H1 (cell line): ENCODE results near the gene CCL7. TPM values are rescaled to one million over a fixed set of nuclear protein-coding genes. Genes with fewer than 3 reads are reported as not detected.

Source experiments
- CTCF ChIA-PET: fragments of 300-600 bp; sonication (Branson Sonifier 250); formaldehyde crosslinking; loops from one replicate; lab custom pipeline; 2021; ENCODE audit not compliant: partially characterized antibody; lab: Charles Lee
- POLR2A ChIA-PET: fragments of 300-600 bp; sonication (Branson Sonifier 250); formaldehyde crosslinking; loops from one replicate; lab custom pipeline; 2021; ENCODE audit warnings: inconsistent platforms; ENCODE audit not compliant: partially characterized antibody; lab: Charles Lee
- DNase-seq, 2 experiments: peaks; one replicate each; pipeline versions ENCODE4 v3.0.0 to v3.0.0-alpha.2; 2010 to 2022; ENCODE audit warnings: low spot score in 2 of 2, low read depth in 1 of 2, mixed read lengths in 1 of 2
- FAIRE-seq: peaks from 2 replicates; lab custom pipeline; 2011; peaks lifted over from hg19 to GRCh38; lab: Jason Lieb, UNC
- H2AFZ ChIP-seq: 2 replicates; pipeline ENCODE4 v1.8.1; 2012; ENCODE audit warnings: low read length, inconsistent platforms
- H2AK5ac ChIP-seq: 2 replicates; pipeline ENCODE4 v1.6.1; 2013; ENCODE audit warnings: low read depth, low read length
- H2BK120ac ChIP-seq: replicated peaks from 2 replicates; pipeline ENCODE3; 2013; ENCODE audit warnings: low read depth, low read length, inconsistent platforms
- H2BK12ac ChIP-seq: 2 replicates; pipeline ENCODE4 v1.6.1; 2013; ENCODE audit warnings: low read depth, low read length
- H2BK15ac ChIP-seq: 2 replicates; pipeline ENCODE4 v1.6.1; 2013; ENCODE audit warnings: low read length
- H2BK20ac ChIP-seq: 2 replicates; pipeline ENCODE4 v1.6.1; 2013; ENCODE audit warnings: low read length
- H2BK5ac ChIP-seq: 2 replicates; pipeline ENCODE4 v1.6.1; 2013; ENCODE audit warnings: low read depth, low read length
- H3K14ac ChIP-seq: 2 replicates; pipeline ENCODE4 v1.6.1; 2013; ENCODE audit warnings: inconsistent platforms; ENCODE audit not compliant: insufficient read length
- H3K18ac ChIP-seq: 2 replicates; pipeline ENCODE4 v1.6.1; 2013; ENCODE audit warnings: low read length; ENCODE audit errors: extremely low read depth
- H3K23ac ChIP-seq: 2 replicates; pipeline ENCODE4 v1.6.1; 2013; ENCODE audit warnings: inconsistent platforms; ENCODE audit not compliant: insufficient read length
- H3K23me2 ChIP-seq: 2 replicates; pipeline ENCODE4 v1.6.1; 2013; ENCODE audit warnings: low read depth, low read length
- H3K27ac ChIP-seq: 2 replicates; pipeline ENCODE4 v1.6.1; 2011; ENCODE audit warnings: low read depth, low read length, inconsistent platforms
- H3K27me3 ChIP-seq, 4 experiments: replicated peaks in 1 of 4; 1 replicate in 1 of 4; 2 replicates in 3 of 4; pipeline versions ENCODE4 v1.6.1 to v1.8.1; 2011 to 2013; ENCODE audit warnings: low read length in 3 of 4, mild to moderate bottlenecking in 3 of 4, inconsistent platforms in 2 of 4, mixed read lengths in 2 of 4, moderate library complexity in 1 of 4; ENCODE audit not compliant: control insufficient read depth in 3 of 4, insufficient read depth in 3 of 4; ENCODE audit errors: extremely low read depth in 1 of 4
- H3K36me3 ChIP-seq, 4 experiments: 2 replicates each; pipeline versions ENCODE4 v1.6.1 to v1.8.1; 2011 to 2013; ENCODE audit warnings: mild to moderate bottlenecking in 4 of 4, low read length in 3 of 4, moderate library complexity in 2 of 4, control low read depth in 1 of 4, inconsistent platforms in 1 of 4; ENCODE audit not compliant: insufficient read depth in 4 of 4, control insufficient read depth in 2 of 4
- H3K4ac ChIP-seq: replicated peaks from 2 replicates; pipeline ENCODE3; 2013; ENCODE audit warnings: low read length, low read depth, mixed read lengths, inconsistent platforms; ENCODE audit not compliant: insufficient read length
- H3K4me1 ChIP-seq, 4 experiments: replicated peaks in 1 of 4; 1 replicate in 1 of 4; 2 replicates in 3 of 4; pipeline versions ENCODE4 v1.6.1 to v1.8.1; 2011 to 2013; ENCODE audit warnings: low read length in 3 of 4, inconsistent platforms in 2 of 4, mixed read lengths in 1 of 4; ENCODE audit not compliant: insufficient read depth in 4 of 4, control insufficient read depth in 3 of 4
- H3K4me2 ChIP-seq, 2 experiments: 2 replicates each; pipeline versions ENCODE4 v1.6.1 to v1.8.1; 2011 to 2013; ENCODE audit warnings: low read depth in 2 of 2, low read length in 2 of 2, control low read depth in 1 of 2, inconsistent platforms in 1 of 2, mild to moderate bottlenecking in 1 of 2; ENCODE audit not compliant: insufficient read depth in 1 of 2
- H3K4me3 ChIP-seq, 4 experiments: fragments of 200-600, 300-600 bp in 1 of 4; sonication (generic), shearing (Covaris generic), sonication (Bioruptor Twin) in 1 of 4; 2 replicates each; pipeline versions ENCODE4 v1.5.1 to v1.8.1; 2011 to 2016; ENCODE audit warnings: low read length in 4 of 4, low read depth in 3 of 4, control low read depth in 2 of 4, inconsistent platforms in 2 of 4, mild to moderate bottlenecking in 2 of 4, mixed read lengths in 1 of 4, moderate library complexity in 1 of 4; ENCODE audit not compliant: insufficient read depth in 2 of 4; ENCODE audit errors: extremely low read depth in 1 of 4
- H3K56ac ChIP-seq: replicated peaks from 2 replicates; pipeline ENCODE3; 2013; ENCODE audit warnings: low read depth, mild to moderate bottlenecking, mixed read lengths, low read length, inconsistent platforms; ENCODE audit not compliant: insufficient read length
- H3K79me1 ChIP-seq: 2 replicates; pipeline ENCODE4 v1.6.1; 2013; ENCODE audit warnings: low read depth, low read length, control low read depth
- H3K79me2 ChIP-seq, 2 experiments: 2 replicates each; pipeline versions ENCODE4 v1.6.1 to v1.8.1; 2012 to 2013; ENCODE audit warnings: low read length in 2 of 2, mild to moderate bottlenecking in 2 of 2, inconsistent platforms in 1 of 2; ENCODE audit not compliant: insufficient read depth in 2 of 2, control insufficient read depth in 1 of 2
- H3K9ac ChIP-seq, 4 experiments: replicated peaks in 1 of 4; 1 replicate in 1 of 4; 2 replicates in 3 of 4; pipeline versions ENCODE4 v1.6.1 to v1.8.1; 2011 to 2013; ENCODE audit warnings: low read depth in 3 of 4, low read length in 3 of 4, control low read depth in 2 of 4, mild to moderate bottlenecking in 2 of 4, moderate library complexity in 2 of 4, inconsistent platforms in 1 of 4; ENCODE audit errors: extremely low read depth in 1 of 4
- H3K9me3 ChIP-seq, 2 experiments: 2 replicates each; pipeline versions ENCODE4 v1.6.1 to v1.8.1; 2012 to 2013; ENCODE audit warnings: mild to moderate bottlenecking in 2 of 2, moderate library complexity in 2 of 2, control low read depth in 1 of 2, inconsistent platforms in 1 of 2, low read depth in 1 of 2, low read length in 1 of 2, mixed read lengths in 1 of 2; ENCODE audit not compliant: insufficient read depth in 2 of 2
- H4K20me1 ChIP-seq, 2 experiments: replicated peaks in 1 of 2; 2 replicates each; pipeline versions ENCODE3 to v1.8.1; 2011 to 2013; ENCODE audit warnings: inconsistent platforms in 2 of 2, low read length in 2 of 2, mild to moderate bottlenecking in 1 of 2; ENCODE audit not compliant: insufficient read depth in 2 of 2, control insufficient read depth in 1 of 2
- H4K5ac ChIP-seq: 2 replicates; pipeline ENCODE4 v1.6.1; 2013; ENCODE audit warnings: low read length, low read depth, mixed read lengths, inconsistent platforms; ENCODE audit not compliant: insufficient read length
- H4K8ac ChIP-seq: 2 replicates; pipeline ENCODE4 v1.8.0; 2013; ENCODE audit warnings: mild to moderate bottlenecking, moderate library complexity, low read length, inconsistent platforms; ENCODE audit not compliant: insufficient read depth; ENCODE audit errors: extremely low read depth
- H4K91ac ChIP-seq: replicated peaks from 2 replicates; pipeline ENCODE3; 2013; ENCODE audit warnings: low read length, mixed read lengths, inconsistent platforms; ENCODE audit not compliant: insufficient read length
- CEBPB ChIP-seq: IDR thresholded peaks from 2 replicates; pipeline ENCODE4 v1.6.1; 2012; ENCODE audit warnings: low read depth, low read length
- JUND ChIP-seq: IDR thresholded peaks from 2 replicates; pipeline ENCODE4 v1.6.1; 2011; ENCODE audit warnings: mild to moderate bottlenecking, improper control_type of control experiment, low read length
- MAFK ChIP-seq: IDR thresholded peaks from 2 replicates; pipeline ENCODE4 v1.6.1; 2012; ENCODE audit warnings: low read depth, mild to moderate bottlenecking, improper control_type of control experiment, low read length
- POLR2A ChIP-seq, 2 experiments: IDR thresholded peaks; 1 replicate in 1 of 2; 2 replicates in 1 of 2; pipeline ENCODE4 v1.6.1; 2011; ENCODE audit warnings: low read depth in 2 of 2, low read length in 2 of 2, mild to moderate bottlenecking in 2 of 2; ENCODE audit errors: control extremely low read depth in 1 of 2
- POLR2AphosphoS5 ChIP-seq: IDR thresholded peaks from 2 replicates; pipeline ENCODE4 v1.6.1; 2011; ENCODE audit warnings: low read depth, low read length
- TCF12 ChIP-seq: IDR thresholded peaks from 2 replicates; pipeline ENCODE4 v1.6.1; 2011; ENCODE audit warnings: low read depth, mild to moderate bottlenecking, low read length
- TEAD4 ChIP-seq: IDR thresholded peaks from 2 replicates; pipeline ENCODE4 v1.6.1; 2012; ENCODE audit warnings: low read depth, low read length, inconsistent platforms, mixed read lengths
- WGBS, 2 experiments: shearing (Covaris generic) in 1 of 2; methylation state at CpG; one replicate each; pipeline versions ENCODE4 v1.1.6 to v1.1.7; 2013 to 2015; ENCODE audit warnings: low lambda C conversion rate in 2 of 2, mixed read lengths in 2 of 2, inconsistent platforms in 1 of 2, low coverage in 1 of 2, missing lambda C conversion rate in 1 of 2; ENCODE audit not compliant: insufficient replicate concordance in 2 of 2, insufficient coverage in 1 of 2, insufficient read length in 1 of 2; ENCODE audit errors: extremely low coverage in 1 of 2, missing lambda C conversion rate in 1 of 2; 5-methylcytosine and 5-hydroxymethylcytosine counted together
- polyA plus RNA-seq, 7 experiments: library from polyadenylated mRNA; depleted of rRNA in 3 of 7; stranded (reverse) in 5 of 7; unstranded in 2 of 7; fragments of >200 nt in 5 of 7; fragments of 200-250 nt in 2 of 7; gene quantifications; 1 replicate in 5 of 7; 2 replicates in 1 of 7; 4 replicates in 1 of 7; pipeline versions ENCODE4 v1.2.1 to v1.2.3, GENCODE V29; 2011 to 2013; ENCODE audit warnings: missing spikeins in 2 of 7, mixed read lengths in 2 of 7
- total RNA-seq: library from RNA; stranded (reverse); fragmentation: NEBNext Ultra II Directional; extraction: Animal tissue kit (Norgen Biotek cat#: 25700); gene quantifications from 2 replicates; pipeline ENCODE4 v1.2.1, GENCODE V29; 2021

Gene CCL7
- total and polyA plus RNA-seq, 2 of the 8 experiments (the other 6 are each of a cell fraction or from before 2014, with no cell fraction given) = not detected

GRCh38 chr17:34242587-34243363 is 27.2 kb upstream of the CCL7 start:
- no peaks in the 10 kb centered on the region for H3K36me3 ChIP-seq
- WGBS, 2 experiments = 86% methylated on average over 8 of the region's 8 CpGs; no CpG with 5 or more reads in 1 of the 2 experiments
- H3K79me1 ChIP-seq = no peaks in the 10 kb centered on the region
- no peak overlapping the region for H2AK5ac ChIP-seq
- H3K9me3 ChIP-seq = no peaks in the 10 kb centered on the region
- H3K23me2 ChIP-seq = no peaks in the 10 kb centered on the region
- peaks cover 0 to 3% (median 0%) of the 10 kb centered on the region in 4 experiments; a peak in 1 of 7 replicates for H3K27me3 ChIP-seq
- H3K18ac ChIP-seq = no peak overlapping the region
- H3K9ac ChIP-seq = no peak overlapping the region
- H2BK12ac ChIP-seq = no peak overlapping the region
- no peak overlapping the region for H4K8ac ChIP-seq
- no peak overlapping the region for H3K23ac ChIP-seq
- H2BK120ac ChIP-seq = no peak overlapping the region
- no peak overlapping the region for H4K5ac ChIP-seq
- TF ChIP-seq JUND = no peak
- TF ChIP-seq POLR2A (IDR thresholded peaks at IDR 0.05; ENCODE audit: control extremely low read depth in 1 of 2, low read depth in 2 of 2, low read length in 2 of 2) = no peak
- no peak for TF ChIP-seq TCF12
- no peak for TF ChIP-seq MAFK
- no peak for TF ChIP-seq POLR2AphosphoS5
- no peak for TF ChIP-seq CEBPB
- TF ChIP-seq TEAD4 = no peak
- peaks cover 0 to 5% (median 3%) of the 10 kb centered on the region in 4 experiments; a peak in 4 of 7 replicates for H3K4me1 ChIP-seq
- ChIA-PET POLR2A (no interaction called here), CTCF (interaction anchor here (0.6 kb wide), 2 partner anchors 64 to 609 kb away, joined by 3 read pairs; no protein-coding TSS in a partner anchor)
- no peak overlapping the region for H3K27ac ChIP-seq
- no peak overlapping the region for H3K4me2 ChIP-seq
- H4K20me1 ChIP-seq = no peaks in the 10 kb centered on the region
- no peak overlapping the region for H2AFZ ChIP-seq
- DNase-seq (no peak), FAIRE-seq (no peak)
- no peak overlapping the region for H2BK20ac ChIP-seq
- H4K91ac ChIP-seq = no peak overlapping the region
- H3K79me2 ChIP-seq = no peaks in the 10 kb centered on the region
- H3K14ac ChIP-seq = no peak overlapping the region
- no peak overlapping the region for H2BK15ac ChIP-seq
- no peak overlapping the region for H3K56ac ChIP-seq
- H2BK5ac ChIP-seq = no peak overlapping the region
- no peak overlapping the region for H3K4ac ChIP-seq
- no peak overlapping the region for H3K4me3 ChIP-seq
